NCI-H1092 treated with DMSO at 0.1 percent for 48 hours (cell line): ENCODE results near the gene C17orf78.
A peak's percentile ranks its signal among the peaks of the same experiment; 100 is the strongest.
"Not testable (repeated sequence)": the region's sequence is repeated elsewhere in the genome, so short reads cannot be mapped to it uniquely, and the experiment has no call there.

Source experiments
- DNase-seq: peaks from one replicate; lab custom pipeline; 2025; lab: John Stamatoyannopoulos, UW

The C17orf78 gene

DNA sequence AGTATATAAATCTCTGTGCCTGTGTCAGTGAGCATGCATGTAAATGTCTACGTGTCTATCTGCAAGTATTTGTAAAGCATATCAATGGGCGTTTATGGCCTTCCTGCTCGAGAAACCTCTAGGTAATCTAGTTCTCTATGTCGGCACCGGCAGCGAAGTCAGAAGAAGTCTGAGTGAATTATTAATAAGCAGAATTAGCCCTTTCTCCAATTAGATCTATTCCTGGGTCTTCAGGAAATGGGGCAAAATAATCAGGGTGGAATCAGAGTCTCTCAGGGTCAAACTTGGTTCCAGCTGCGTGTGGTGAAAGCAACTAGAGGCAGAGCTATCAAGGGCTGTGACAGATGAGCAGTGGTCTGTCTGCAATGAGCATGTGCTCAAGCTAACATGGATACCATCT lies at the start of gene C17orf78:
TSS of gene C17orf78 (plus strand) at position 280 of the 400 bp plus-strand sequence. CDS start at position 388, 108 bp downstream.
- DNase-seq = no peak

GRCh38 chr17:37327341-37328090 lies 48.3 kb upstream of the C17orf78 start:
- DNase-seq = no peak

DNA sequence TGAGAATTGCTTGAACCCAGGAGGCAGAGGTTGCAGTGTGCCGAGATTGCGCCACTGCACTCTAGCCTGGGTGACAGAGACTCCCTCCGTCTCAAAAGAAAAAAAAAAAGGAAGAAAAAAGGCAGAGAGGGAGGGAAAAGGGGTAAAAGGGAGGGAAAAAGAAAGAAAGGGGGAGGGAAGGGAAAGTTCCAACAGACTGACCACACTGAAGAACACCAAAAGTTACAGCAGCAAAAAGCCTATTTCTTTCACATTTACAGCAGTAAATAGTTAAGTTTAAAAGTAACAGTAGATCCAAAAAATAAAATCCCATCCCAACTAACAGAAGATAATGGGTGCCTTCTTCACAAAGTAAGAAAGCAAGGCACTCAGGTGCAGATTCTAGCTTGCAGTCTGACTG lies 36.9 kb upstream of the C17orf78 start:
- no peak for DNase-seq

DNA sequence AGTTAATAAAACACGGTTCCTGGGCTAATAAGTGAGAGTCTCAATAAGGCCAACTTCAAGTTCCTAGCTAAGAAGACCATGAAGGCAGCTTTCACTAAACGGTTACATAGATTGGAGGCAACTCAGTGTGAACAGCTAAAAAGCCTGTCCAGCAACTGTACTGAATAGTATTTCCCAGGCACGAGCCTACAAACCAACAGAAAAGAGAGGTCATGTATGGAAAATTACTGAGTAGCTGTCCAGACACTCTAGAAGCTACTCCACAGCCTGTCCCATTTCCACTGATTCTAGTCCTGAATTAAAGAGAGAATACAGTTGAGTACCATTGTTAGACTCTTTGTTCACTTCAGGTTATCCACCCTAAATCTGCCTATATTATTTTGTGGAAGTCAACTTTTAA lies 36.5 kb upstream of the C17orf78 start:
- no peak for DNase-seq

DNA sequence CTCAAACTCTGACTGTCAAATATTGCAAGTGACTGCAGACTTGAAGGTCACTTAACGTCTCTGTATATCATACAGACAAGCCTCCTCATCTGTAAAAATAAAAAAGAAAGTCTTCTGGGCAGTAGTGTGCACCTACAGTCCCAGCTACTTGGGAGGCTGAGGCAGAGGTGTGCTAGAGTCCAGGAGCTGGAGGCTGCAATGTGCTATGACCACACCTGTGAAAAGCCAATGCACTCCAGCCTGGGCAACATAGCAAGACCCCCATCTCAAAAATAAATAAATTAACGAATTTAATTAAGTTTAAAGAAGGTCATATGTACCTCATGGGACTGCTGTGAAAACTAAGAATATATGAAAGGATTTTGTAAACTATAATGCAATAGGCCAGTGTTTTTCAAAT lies 35.0 kb upstream of the C17orf78 start:
- DNase-seq = no peak

GRCh38 chr17:37342589-37342988 lies 33.2 kb upstream of the C17orf78 start:
- DNase-seq = no peak

- no peak for DNase-seq
Measured at GRCh38 chr17:37344519-37344918, 31.3 kb upstream of the C17orf78 start.

- DNase-seq = not testable (repeated sequence)
Measured at GRCh38 chr17:37346863-37347402, 28.9 kb upstream of the C17orf78 start.

GRCh38 chr17:37356796-37357569 lies 18.8 kb upstream of the C17orf78 start:
- DNase-seq = not testable (repeated sequence)

GRCh38 chr17:37358098-37358829 lies 17.5 kb upstream of the C17orf78 start:
- peak; percentile 56 for DNase-seq

- DNase-seq = peak; percentile 92
Measured at GRCh38 chr17:37358830-37359681, 16.7 kb upstream of the C17orf78 start.

- DNase-seq = peak; percentile 65
Measured at GRCh38 chr17:37359682-37360188, 16.1 kb upstream of the C17orf78 start.

DNA sequence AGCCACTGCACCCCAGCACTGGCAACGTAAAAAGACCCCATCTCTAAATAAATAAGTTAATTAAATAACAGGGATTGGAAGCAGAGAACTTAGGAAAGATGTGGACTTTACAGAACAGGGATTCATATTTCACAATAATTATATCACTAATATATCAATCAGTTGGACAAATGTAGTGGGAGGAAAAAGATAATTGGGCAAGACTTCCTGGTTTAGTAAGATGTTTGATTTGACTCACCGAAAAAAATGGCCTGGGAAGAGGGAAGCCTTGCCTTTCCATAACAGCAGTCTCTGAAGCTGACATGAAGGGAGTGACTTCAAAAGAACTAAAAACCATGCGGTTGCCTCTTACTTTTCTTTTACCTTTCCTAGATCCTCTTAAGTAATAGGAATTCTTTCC lies 15.2 kb upstream of the C17orf78 start:
- no peak for DNase-seq

DNA sequence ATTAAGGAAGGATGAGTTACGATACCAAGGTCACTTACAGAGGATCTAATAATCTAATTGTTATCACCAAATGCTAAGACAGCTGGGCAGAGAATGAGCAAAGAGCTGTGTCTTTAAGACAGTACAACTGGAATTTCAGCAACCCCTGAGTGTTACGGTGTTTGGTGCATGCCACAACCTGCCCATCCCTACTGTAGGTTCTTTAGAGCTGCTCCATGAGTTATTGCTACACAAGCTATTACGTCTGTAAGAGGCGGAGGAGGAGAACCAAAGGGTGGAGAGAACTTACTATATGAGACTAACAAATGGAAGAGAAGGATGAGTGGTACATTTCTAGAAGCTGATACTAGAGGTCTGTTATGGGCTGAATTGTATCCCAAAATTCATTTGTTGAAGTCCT lies 14.2 kb upstream of the C17orf78 start:
- DNase-seq = no peak

DNA sequence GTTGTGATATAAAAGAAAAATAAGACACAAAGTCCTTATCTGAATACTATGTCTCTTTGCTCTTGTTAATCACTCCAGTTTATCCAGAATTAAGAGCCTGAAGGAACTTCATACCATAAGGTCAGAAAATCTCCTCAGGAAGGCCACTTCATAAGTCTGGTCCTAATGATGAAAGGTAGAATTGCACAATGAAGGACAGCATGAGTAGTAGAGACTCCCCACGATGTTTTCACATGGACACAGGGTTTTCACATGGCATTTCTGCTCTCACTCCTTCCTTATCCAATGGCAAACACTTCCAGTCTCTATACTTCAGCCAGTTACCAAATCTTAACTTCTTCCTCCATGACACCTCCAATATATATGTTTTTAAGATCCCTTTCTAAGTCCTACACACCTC lies 10.2 kb upstream of the C17orf78 start:
- DNase-seq = no peak

DNA sequence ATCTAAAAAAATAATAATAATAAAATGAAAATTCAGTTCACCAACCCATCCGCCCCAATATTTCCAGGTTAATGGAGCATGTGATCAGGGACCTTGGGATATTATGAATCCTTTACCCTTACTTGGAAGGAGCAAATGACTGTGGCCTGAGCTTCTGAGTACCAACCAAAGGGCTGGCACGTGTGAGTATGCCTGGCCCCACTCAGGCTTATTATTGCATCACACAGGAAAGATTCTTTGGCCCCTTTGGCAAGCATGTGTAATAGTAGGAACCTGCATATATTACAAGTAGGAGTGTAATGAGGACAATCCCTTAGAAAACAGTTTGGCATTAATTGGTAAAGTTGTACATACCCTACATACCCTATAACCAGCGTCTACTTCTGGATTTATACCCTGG lies 7.2 kb upstream of the C17orf78 start:
- DNase-seq = no peak

GRCh38 chr17:37373530-37374159 lies 2.1 kb upstream of the C17orf78 start:
- peak; percentile 69 for DNase-seq

DNA sequence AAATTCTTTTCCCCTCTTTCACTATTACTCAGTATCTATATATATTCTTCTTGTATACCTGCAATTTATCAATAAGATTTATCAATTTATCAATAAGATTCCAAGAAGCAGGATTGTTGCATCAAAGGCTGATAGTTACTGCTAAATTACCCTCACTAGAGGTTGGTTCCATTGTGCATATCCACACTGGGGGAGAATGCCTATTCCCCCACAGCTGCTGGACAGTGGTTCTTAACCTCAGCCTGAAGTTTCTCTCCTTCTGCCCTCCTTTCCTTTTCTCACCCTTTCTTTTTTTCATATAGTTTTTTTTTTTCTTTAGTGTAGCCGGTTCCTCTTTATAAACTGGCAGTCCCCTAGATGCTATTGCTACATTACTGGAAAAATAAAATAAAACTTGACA lies 6.3 kb downstream of the C17orf78 start:
- DNase-seq = no peak

DNA sequence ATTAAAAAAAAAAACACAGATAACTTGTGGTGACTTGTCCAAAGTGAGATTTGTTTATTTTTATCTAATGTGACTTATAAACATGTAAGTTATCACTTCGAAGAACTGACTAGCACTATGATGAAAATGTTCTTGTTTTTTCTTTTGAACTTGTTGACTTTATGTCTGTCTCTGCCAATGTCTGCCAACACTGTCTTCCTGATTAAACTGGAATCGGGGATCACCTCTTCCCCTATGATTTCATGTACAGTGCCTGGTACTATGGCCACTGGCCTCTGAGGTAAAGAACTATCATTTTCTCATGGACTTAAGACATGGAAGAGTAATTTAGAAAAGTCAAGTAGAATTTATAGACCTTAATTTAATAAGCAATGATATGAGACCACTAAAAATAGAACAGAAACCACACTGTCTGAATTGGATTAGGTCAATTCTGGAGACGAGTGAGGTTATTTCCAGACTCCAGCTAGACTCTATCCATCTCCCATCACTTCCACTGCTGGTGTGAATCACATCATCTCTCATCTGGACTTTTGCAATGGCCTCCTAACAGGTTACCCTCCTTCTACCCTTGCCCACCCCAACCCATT lies 8.9 kb downstream of the C17orf78 start:
- no peak for DNase-seq

GRCh38 chr17:37385474-37385990 lies 9.7 kb downstream of the C17orf78 start:
- DNase-seq = no peak
